H1 (cell line): ENCODE measurements around the gene COLEC12. TPM values are rescaled to one million over a fixed set of nuclear protein-coding genes. Genes with fewer than 3 reads are reported as not detected.

Experiments
- CTCF ChIA-PET: fragments of 300-600 bp; sonication (Branson Sonifier 250); formaldehyde crosslinking; loops from one replicate; lab custom pipeline; 2021; ENCODE audit not compliant: partially characterized antibody; lab: Charles Lee
- POLR2A ChIA-PET: fragments of 300-600 bp; sonication (Branson Sonifier 250); formaldehyde crosslinking; loops from one replicate; lab custom pipeline; 2021; ENCODE audit warnings: inconsistent platforms; ENCODE audit not compliant: partially characterized antibody; lab: Charles Lee
- DNase-seq, 2 experiments: peaks; one replicate each; pipeline versions ENCODE4 v3.0.0 to v3.0.0-alpha.2; 2010 to 2022; ENCODE audit warnings: low spot score in 2 of 2, low read depth in 1 of 2, mixed read lengths in 1 of 2
- FAIRE-seq: peaks from 2 replicates; lab custom pipeline; 2011; peaks lifted over from hg19 to GRCh38; lab: Jason Lieb, UNC
- H2AFZ ChIP-seq: 2 replicates; pipeline ENCODE4 v1.8.1; 2012; ENCODE audit warnings: low read length, inconsistent platforms
- H2AK5ac ChIP-seq: 2 replicates; pipeline ENCODE4 v1.6.1; 2013; ENCODE audit warnings: low read depth, low read length
- H2BK120ac ChIP-seq: replicated peaks from 2 replicates; pipeline ENCODE3; 2013; ENCODE audit warnings: low read depth, low read length, inconsistent platforms
- H2BK12ac ChIP-seq: 2 replicates; pipeline ENCODE4 v1.6.1; 2013; ENCODE audit warnings: low read depth, low read length
- H2BK15ac ChIP-seq: 2 replicates; pipeline ENCODE4 v1.6.1; 2013; ENCODE audit warnings: low read length
- H2BK20ac ChIP-seq: 2 replicates; pipeline ENCODE4 v1.6.1; 2013; ENCODE audit warnings: low read length
- H2BK5ac ChIP-seq: 2 replicates; pipeline ENCODE4 v1.6.1; 2013; ENCODE audit warnings: low read depth, low read length
- H3K14ac ChIP-seq: 2 replicates; pipeline ENCODE4 v1.6.1; 2013; ENCODE audit warnings: inconsistent platforms; ENCODE audit not compliant: insufficient read length
- H3K18ac ChIP-seq: 2 replicates; pipeline ENCODE4 v1.6.1; 2013; ENCODE audit warnings: low read length; ENCODE audit errors: extremely low read depth
- H3K23ac ChIP-seq: 2 replicates; pipeline ENCODE4 v1.6.1; 2013; ENCODE audit warnings: inconsistent platforms; ENCODE audit not compliant: insufficient read length
- H3K23me2 ChIP-seq: 2 replicates; pipeline ENCODE4 v1.6.1; 2013; ENCODE audit warnings: low read depth, low read length
- H3K27ac ChIP-seq: 2 replicates; pipeline ENCODE4 v1.6.1; 2011; ENCODE audit warnings: low read depth, low read length, inconsistent platforms
- H3K27me3 ChIP-seq, 4 experiments: replicated peaks in 1 of 4; 1 replicate in 1 of 4; 2 replicates in 3 of 4; pipeline versions ENCODE4 v1.6.1 to v1.8.1; 2011 to 2013; ENCODE audit warnings: low read length in 3 of 4, mild to moderate bottlenecking in 3 of 4, inconsistent platforms in 2 of 4, mixed read lengths in 2 of 4, moderate library complexity in 1 of 4; ENCODE audit not compliant: control insufficient read depth in 3 of 4, insufficient read depth in 3 of 4; ENCODE audit errors: extremely low read depth in 1 of 4
- H3K36me3 ChIP-seq, 4 experiments: 2 replicates each; pipeline versions ENCODE4 v1.6.1 to v1.8.1; 2011 to 2013; ENCODE audit warnings: mild to moderate bottlenecking in 4 of 4, low read length in 3 of 4, moderate library complexity in 2 of 4, control low read depth in 1 of 4, inconsistent platforms in 1 of 4; ENCODE audit not compliant: insufficient read depth in 4 of 4, control insufficient read depth in 2 of 4
- H3K4ac ChIP-seq: replicated peaks from 2 replicates; pipeline ENCODE3; 2013; ENCODE audit warnings: low read length, low read depth, mixed read lengths, inconsistent platforms; ENCODE audit not compliant: insufficient read length
- H3K4me1 ChIP-seq, 4 experiments: replicated peaks in 1 of 4; 1 replicate in 1 of 4; 2 replicates in 3 of 4; pipeline versions ENCODE4 v1.6.1 to v1.8.1; 2011 to 2013; ENCODE audit warnings: low read length in 3 of 4, inconsistent platforms in 2 of 4, mixed read lengths in 1 of 4; ENCODE audit not compliant: insufficient read depth in 4 of 4, control insufficient read depth in 3 of 4
- H3K4me2 ChIP-seq, 2 experiments: 2 replicates each; pipeline versions ENCODE4 v1.6.1 to v1.8.1; 2011 to 2013; ENCODE audit warnings: low read depth in 2 of 2, low read length in 2 of 2, control low read depth in 1 of 2, inconsistent platforms in 1 of 2, mild to moderate bottlenecking in 1 of 2; ENCODE audit not compliant: insufficient read depth in 1 of 2
- H3K4me3 ChIP-seq, 4 experiments: fragments of 200-600, 300-600 bp in 1 of 4; sonication (generic), shearing (Covaris generic), sonication (Bioruptor Twin) in 1 of 4; 2 replicates each; pipeline versions ENCODE4 v1.5.1 to v1.8.1; 2011 to 2016; ENCODE audit warnings: low read length in 4 of 4, low read depth in 3 of 4, control low read depth in 2 of 4, inconsistent platforms in 2 of 4, mild to moderate bottlenecking in 2 of 4, mixed read lengths in 1 of 4, moderate library complexity in 1 of 4; ENCODE audit not compliant: insufficient read depth in 2 of 4; ENCODE audit errors: extremely low read depth in 1 of 4
- H3K56ac ChIP-seq: replicated peaks from 2 replicates; pipeline ENCODE3; 2013; ENCODE audit warnings: low read depth, mild to moderate bottlenecking, mixed read lengths, low read length, inconsistent platforms; ENCODE audit not compliant: insufficient read length
- H3K79me1 ChIP-seq: 2 replicates; pipeline ENCODE4 v1.6.1; 2013; ENCODE audit warnings: low read depth, low read length, control low read depth
- H3K79me2 ChIP-seq, 2 experiments: 2 replicates each; pipeline versions ENCODE4 v1.6.1 to v1.8.1; 2012 to 2013; ENCODE audit warnings: low read length in 2 of 2, mild to moderate bottlenecking in 2 of 2, inconsistent platforms in 1 of 2; ENCODE audit not compliant: insufficient read depth in 2 of 2, control insufficient read depth in 1 of 2
- H3K9ac ChIP-seq, 4 experiments: replicated peaks in 1 of 4; 1 replicate in 1 of 4; 2 replicates in 3 of 4; pipeline versions ENCODE4 v1.6.1 to v1.8.1; 2011 to 2013; ENCODE audit warnings: low read depth in 3 of 4, low read length in 3 of 4, control low read depth in 2 of 4, mild to moderate bottlenecking in 2 of 4, moderate library complexity in 2 of 4, inconsistent platforms in 1 of 4; ENCODE audit errors: extremely low read depth in 1 of 4
- H3K9me3 ChIP-seq, 2 experiments: 2 replicates each; pipeline versions ENCODE4 v1.6.1 to v1.8.1; 2012 to 2013; ENCODE audit warnings: mild to moderate bottlenecking in 2 of 2, moderate library complexity in 2 of 2, control low read depth in 1 of 2, inconsistent platforms in 1 of 2, low read depth in 1 of 2, low read length in 1 of 2, mixed read lengths in 1 of 2; ENCODE audit not compliant: insufficient read depth in 2 of 2
- H4K20me1 ChIP-seq, 2 experiments: replicated peaks in 1 of 2; 2 replicates each; pipeline versions ENCODE3 to v1.8.1; 2011 to 2013; ENCODE audit warnings: inconsistent platforms in 2 of 2, low read length in 2 of 2, mild to moderate bottlenecking in 1 of 2; ENCODE audit not compliant: insufficient read depth in 2 of 2, control insufficient read depth in 1 of 2
- H4K5ac ChIP-seq: 2 replicates; pipeline ENCODE4 v1.6.1; 2013; ENCODE audit warnings: low read length, low read depth, mixed read lengths, inconsistent platforms; ENCODE audit not compliant: insufficient read length
- H4K8ac ChIP-seq: 2 replicates; pipeline ENCODE4 v1.8.0; 2013; ENCODE audit warnings: mild to moderate bottlenecking, moderate library complexity, low read length, inconsistent platforms; ENCODE audit not compliant: insufficient read depth; ENCODE audit errors: extremely low read depth
- H4K91ac ChIP-seq: replicated peaks from 2 replicates; pipeline ENCODE3; 2013; ENCODE audit warnings: low read length, mixed read lengths, inconsistent platforms; ENCODE audit not compliant: insufficient read length
- CBX8 ChIP-seq: fragments of 300-800, 300-1000 bp; sonication (generic); IDR thresholded peaks from 2 replicates; pipeline ENCODE4 v1.7.1; 2016; ENCODE audit warnings: low read depth, low read length, borderline replicate concordance
- KDM5A ChIP-seq: fragments of 200-600 bp; IDR thresholded peaks from 2 replicates; pipeline ENCODE4 v1.7.1; 2012; ENCODE audit warnings: mild to moderate bottlenecking, low read length, inconsistent platforms, mixed read lengths
- RAD21 ChIP-seq, 2 experiments: IDR thresholded peaks in 1 of 2; conservative IDR thresholded peaks in 1 of 2; 2 replicates each; pipeline ENCODE4 v1.6.1; 2011; ENCODE audit warnings: low read depth in 2 of 2, low read length in 2 of 2, improper control_type of control experiment in 1 of 2, inconsistent platforms in 1 of 2, mild to moderate bottlenecking in 1 of 2, moderate library complexity in 1 of 2
- RFX5 ChIP-seq: IDR thresholded peaks from 2 replicates; pipeline ENCODE4 v1.6.1; 2011; ENCODE audit warnings: low read depth, low read length, improper control_type of control experiment, borderline replicate concordance
- RXRA ChIP-seq: IDR thresholded peaks from 2 replicates; pipeline ENCODE4 v1.6.1; 2011; ENCODE audit warnings: low read depth, mild to moderate bottlenecking, low read length, moderate library complexity; ENCODE audit not compliant: insufficient read depth
- SIN3A ChIP-seq, 2 experiments: IDR thresholded peaks in 1 of 2; conservative IDR thresholded peaks in 1 of 2; 2 replicates each; pipeline ENCODE4 v1.6.1; 2011 to 2012; ENCODE audit warnings: low read length in 2 of 2, improper control_type of control experiment in 1 of 2, low read depth in 1 of 2, mild to moderate bottlenecking in 1 of 2
- SP1 ChIP-seq: IDR thresholded peaks from 2 replicates; pipeline ENCODE4 v1.6.1; 2011; ENCODE audit warnings: low read depth, low read length
- TEAD4 ChIP-seq: IDR thresholded peaks from 2 replicates; pipeline ENCODE4 v1.6.1; 2012; ENCODE audit warnings: low read depth, low read length, inconsistent platforms, mixed read lengths
- WGBS, 2 experiments: shearing (Covaris generic) in 1 of 2; methylation state at CpG; one replicate each; pipeline versions ENCODE4 v1.1.6 to v1.1.7; 2013 to 2015; ENCODE audit warnings: low lambda C conversion rate in 2 of 2, mixed read lengths in 2 of 2, inconsistent platforms in 1 of 2, low coverage in 1 of 2, missing lambda C conversion rate in 1 of 2; ENCODE audit not compliant: insufficient replicate concordance in 2 of 2, insufficient coverage in 1 of 2, insufficient read length in 1 of 2; ENCODE audit errors: extremely low coverage in 1 of 2, missing lambda C conversion rate in 1 of 2; 5-methylcytosine and 5-hydroxymethylcytosine counted together
- polyA plus RNA-seq, 7 experiments: library from polyadenylated mRNA; depleted of rRNA in 3 of 7; stranded (reverse) in 5 of 7; unstranded in 2 of 7; fragments of >200 nt in 5 of 7; fragments of 200-250 nt in 2 of 7; gene quantifications; 1 replicate in 5 of 7; 2 replicates in 1 of 7; 4 replicates in 1 of 7; pipeline versions ENCODE4 v1.2.1 to v1.2.3, GENCODE V29; 2011 to 2013; ENCODE audit warnings: missing spikeins in 2 of 7, mixed read lengths in 2 of 7
- total RNA-seq: library from RNA; stranded (reverse); fragmentation: NEBNext Ultra II Directional; extraction: Animal tissue kit (Norgen Biotek cat#: 25700); gene quantifications from 2 replicates; pipeline ENCODE4 v1.2.1, GENCODE V29; 2021

The COLEC12 gene
- total and polyA plus RNA-seq, 2 of the 8 experiments (the other 6 are each of a cell fraction or from before 2014, with no cell fraction given): 0.44 to 2.3 TPM

GRCh38 chr18:383135-383534 lies 117.4 kb downstream of the COLEC12 start:
- ChIA-PET POLR2A (no interaction called here), CTCF (interaction anchor here (0.7 kb wide), 1 partner anchor 102 kb away, joined by 3 read pairs; no protein-coding TSS in a partner anchor)
- DNase-seq: no peak
- no peaks in the 10 kb centered on the region for H3K9me3 ChIP-seq
- no peak overlapping the region for H3K23ac ChIP-seq
- no peaks in the 10 kb centered on the region for H3K79me1 ChIP-seq
- H3K4me1 ChIP-seq: no peaks in the 10 kb centered on the region
- no peaks in the 10 kb centered on the region for H3K27me3 ChIP-seq
- no peak overlapping the region for H2BK12ac ChIP-seq
- H3K4me2 ChIP-seq: no peak overlapping the region
- H4K5ac ChIP-seq: no peak overlapping the region
- TF ChIP-seq RFX5: no peak
- no peak for TF ChIP-seq KDM5A
- no peak for TF ChIP-seq RAD21 (IDR thresholded peaks at IDR 0.05 in 1 of 2, conservative IDR thresholded peaks at IDR 0.05 in 1 of 2; ENCODE audit: low read depth in 2 of 2, low read length in 2 of 2)
- TF ChIP-seq CBX8: no peak
- TF ChIP-seq SP1: no peak
- TF ChIP-seq TEAD4: no peak
- TF ChIP-seq SIN3A (conservative IDR thresholded peaks at IDR 0.05 in 1 of 2, IDR thresholded peaks at IDR 0.05 in 1 of 2; ENCODE audit: low read depth in 1 of 2, low read length in 2 of 2): no peak
- TF ChIP-seq RXRA: no peak
- WGBS, 2 experiments: 91% methylated on average over 3 of the region's 3 CpGs; no CpG with 5 or more reads in 1 of the 2 experiments
- H4K20me1 ChIP-seq: no peaks in the 10 kb centered on the region
- no peak overlapping the region for H2AK5ac ChIP-seq
- no peak overlapping the region for H2BK5ac ChIP-seq
- no peak overlapping the region for H3K9ac ChIP-seq
- H3K14ac ChIP-seq: no peak overlapping the region
- no peak overlapping the region for H2BK15ac ChIP-seq
- no peak overlapping the region for H2BK20ac ChIP-seq
- no peak overlapping the region for H3K18ac ChIP-seq
- H3K27ac ChIP-seq: no peak overlapping the region
- H3K56ac ChIP-seq: no peak overlapping the region
- FAIRE-seq: no peak
- no peak overlapping the region for H3K4me3 ChIP-seq
- H3K79me2 ChIP-seq: no peaks in the 10 kb centered on the region
- H4K8ac ChIP-seq: no peak overlapping the region
- H3K23me2 ChIP-seq: no peaks in the 10 kb centered on the region
- H3K36me3 ChIP-seq: no peaks in the 10 kb centered on the region
- no peak overlapping the region for H2BK120ac ChIP-seq
- H2AFZ ChIP-seq: no peak overlapping the region
- no peak overlapping the region for H3K4ac ChIP-seq
- no peak overlapping the region for H4K91ac ChIP-seq
